Transverse colon (tissue), 4 donors: ENCODE data around the gene ADPRHL1. TPM values are rescaled to one million over a fixed set of nuclear protein-coding genes. Genes with fewer than 3 reads are reported as not detected.

Experiments used
- DNase-seq: peaks from one replicate; pipeline ENCODE4 v3.0.0-alpha.2; 2019
- H3K27ac ChIP-seq, 4 donors: fragments of 200-600 bp; sonication (generic); 2 replicates each; pipeline ENCODE4 v1.5.1; 2016 to 2018; ENCODE audit warnings: inconsistent platforms in 4 of 4
- H3K27me3 ChIP-seq: fragments of 200-600 bp; sonication (generic); 2 replicates; pipeline ENCODE4 v1.5.1; 2017; ENCODE audit warnings: inconsistent platforms
- H3K36me3 ChIP-seq, 4 donors: fragments of 200-600 bp; sonication (generic); 2 replicates each; pipeline ENCODE4 v1.5.1; 2017 to 2019; ENCODE audit warnings: inconsistent platforms in 4 of 4
- H3K4me1 ChIP-seq, 4 donors: fragments of 200-600 bp; sonication (generic); 2 replicates each; pipeline ENCODE4 v1.5.1; 2017 to 2020; ENCODE audit warnings: inconsistent platforms in 4 of 4
- H3K4me3 ChIP-seq, 4 donors: fragments of 200-600 bp; sonication (generic); 1 replicate in 1 of 4; 2 replicates in 3 of 4; pipeline versions ENCODE4 v1.5.1 to v1.6.1; 2017 to 2019; ENCODE audit warnings: inconsistent platforms in 4 of 4
- H3K9me3 ChIP-seq, 2 donors: fragments of 200-600 bp; sonication (generic); 2 replicates each; pipeline ENCODE4 v1.5.1; 2017 to 2019; ENCODE audit warnings: inconsistent platforms in 2 of 2
- CTCF ChIP-seq, 5 experiments: fragments of 200-600 bp in 3 of 5; fragments of 450-650 bp in 2 of 5; sonication (generic) in 3 of 5; IDR thresholded peaks; 1 replicate in 2 of 5; 2 replicates in 3 of 5; pipeline ENCODE4 v1.5.1; 2016 to 2017; ENCODE audit warnings: antibody characterized with exemption in 5 of 5, inconsistent platforms in 3 of 5, mild to moderate bottlenecking in 2 of 5, moderate library complexity in 1 of 5
- EP300 ChIP-seq: sonication (generic); formaldehyde crosslinking; IDR thresholded peaks from one replicate; pipeline ENCODE4 v1.6.1; 2017; ENCODE audit warnings: antibody characterized with exemption, low read depth
- POLR2A ChIP-seq: fragments of 450-650 bp; IDR thresholded peaks from one replicate; pipeline ENCODE4 v1.6.1; 2016; ENCODE audit warnings: antibody characterized with exemption, mild to moderate bottlenecking, moderate library complexity
- POLR2AphosphoS5 ChIP-seq, 3 donors: sonication (generic); formaldehyde crosslinking; IDR thresholded peaks; one replicate each; pipeline ENCODE4 v1.6.1; 2016; ENCODE audit warnings: antibody characterized with exemption in 3 of 3
- WGBS, 2 donors: methylation state at CpG; one replicate each; pipeline ENCODE4 v1.1.5; 2018; ENCODE audit warnings: low coverage in 1 of 2; 5-methylcytosine and 5-hydroxymethylcytosine counted together
- in situ Hi-C, 4 donors: fragments of 200-750 bp; cut with MboI; loops; one replicate each; pipeline versions ENCODE4 v1.15.0 to v1.15.1; 2017; ENCODE audit warnings: low sequenced_read_pairs in 3 of 4, low pct_ligation_motif_present in 1 of 4, low pct_unique_long_range_greater_than_20kb in 1 of 4
- intact Hi-C: fragments of 100-400 bp; cut with DNase I; formaldehyde crosslinking; loops from one replicate; pipeline ENCODE4 v1.15.1; 2023; ENCODE audit warnings: low total_unique reads
- total RNA-seq, 4 donors: library from RNA; depleted of rRNA; stranded (reverse); fragments of >200 nt; gene quantifications; one replicate each; pipeline ENCODE4 v1.1.0, GENCODE V29; 2016

Gene ADPRHL1
- total RNA-seq, 4 donors from 2014 or later = 4.1 to 10.2 (median 5.9) TPM

GRCh38 chr13:113477724-113478123 is 24.4 kb upstream of the ADPRHL1 start:
- Histone ChIP-seq H3K36me3 (peaks cover 0 to 31% (median 13%) of the 10 kb centered on the region in 4 donors), H3K9me3 (no peaks in the 10 kb centered on the region), H3K27ac (no peak overlapping the region), H3K4me3 (no peak overlapping the region), H3K4me1 (peaks cover 0 to 6% (median 0%) of the 10 kb centered on the region in 4 donors), H3K27me3 (no peaks in the 10 kb centered on the region)
- no peak for DNase-seq
- in situ Hi-C loops (no loop called here), intact Hi-C loops (no loop called here)
- TF ChIP-seq CTCF (IDR thresholded peaks at IDR 0.05) (no peak), POLR2A (no peak), EP300 (no peak), POLR2AphosphoS5 (IDR thresholded peaks at IDR 0.05) (no peak)
- WGBS, 2 donors = 96 to 100% methylated on average over 1 to 3 of the region's 3 CpGs

- Histone ChIP-seq H3K4me3 (no peak overlapping the region), H3K4me1 (no peaks in the 10 kb centered on the region), H3K36me3 (peaks cover 0 to 31% (median 13%) of the 10 kb centered on the region in 4 donors), H3K9me3 (no peaks in the 10 kb centered on the region), H3K27ac (no peak overlapping the region), H3K27me3 (no peaks in the 10 kb centered on the region)
- WGBS, 2 donors = 99% methylated on average over 7 of the region's 7 CpGs
- intact Hi-C loops (no loop called here), in situ Hi-C loops (no loop called here)
- TF ChIP-seq CTCF (IDR thresholded peaks at IDR 0.05) (no peak), POLR2A (no peak), POLR2AphosphoS5 (IDR thresholded peaks at IDR 0.05) (no peak), EP300 (no peak)
- no peak for DNase-seq
These were observed 23.5 kb upstream of the ADPRHL1 start for GRCh38 chr13:113476811-113477210.

GRCh38 chr13:113475911-113476310 is 22.6 kb upstream of the ADPRHL1 start:
- no peak overlapping the region for H3K27ac ChIP-seq
- in situ Hi-C loops (no loop called here), intact Hi-C loops (no loop called here)
- no peak for DNase-seq
- H3K4me3 ChIP-seq = no peak overlapping the region
- peaks cover 0 to 38% (median 13%) of the 10 kb centered on the region in 4 donors for H3K36me3 ChIP-seq
- H3K27me3 ChIP-seq = no peaks in the 10 kb centered on the region
- H3K9me3 ChIP-seq = no peaks in the 10 kb centered on the region
- 96% methylated on average over 12 of the region's 12 CpGs; no CpG with 5 or more reads in 1 of the 2 donors for WGBS, 2 donors
- TF ChIP-seq POLR2AphosphoS5 (IDR thresholded peaks at IDR 0.05) (no peak), CTCF (IDR thresholded peaks at IDR 0.05) (no peak), POLR2A (no peak), EP300 (no peak)
- no peaks in the 10 kb centered on the region for H3K4me1 ChIP-seq

- no peak for DNase-seq
- WGBS, 2 donors = 93 to 100% methylated on average over 1 to 11 of the region's 11 CpGs
- Histone ChIP-seq H3K4me1 (no peaks in the 10 kb centered on the region), H3K4me3 (no peak overlapping the region), H3K27me3 (no peaks in the 10 kb centered on the region), H3K36me3 (peaks cover 0 to 36% (median 13%) of the 10 kb centered on the region in 4 donors), H3K27ac (no peak overlapping the region), H3K9me3 (no peaks in the 10 kb centered on the region)
- intact Hi-C loops (no loop called here), in situ Hi-C loops (no loop called here)
- TF ChIP-seq POLR2A (no peak), EP300 (no peak), POLR2AphosphoS5 (IDR thresholded peaks at IDR 0.05) (no peak), CTCF (IDR thresholded peaks at IDR 0.05) (no peak)
These were observed 22.0 kb upstream of the ADPRHL1 start for GRCh38 chr13:113475280-113475679.
